ENCODE data around the gene GABRB3. TPM values are rescaled to one million over a fixed set of nuclear protein-coding genes. Genes with fewer than 3 reads are reported as not detected.

Gene GABRB3
- total and polyA plus RNA-seq, 2 donors (not counting 1 experiment from before 2014, with no cell fraction given), result 0.07 TPM; not detected in 1

- Mint-ChIP-seq H3K9me3 (ENCODE audit: insufficient read depth) (peaks cover 2% of the 10 kb centered on the region), H3K27ac (no peak overlapping the region), H3K27me3 (no peaks in the 10 kb centered on the region), H3K4me3 (no peak overlapping the region), H3K4me1 (no peaks in the 10 kb centered on the region)
- H3K9ac ChIP-seq (ENCODE audit: low read length), result no peak overlapping the region
- H3K4me2 ChIP-seq (replicated peaks; ENCODE audit: low read depth, low read length, poor library complexity, severe bottlenecking), result no peak overlapping the region
- H3K4me3 ChIP-seq (ENCODE audit: control extremely low read depth in 1 of 5, extremely low read depth in 1 of 5, insufficient read depth in 1 of 5, low read depth in 2 of 5, low read length in 4 of 5), result no peak overlapping the region
- no peak overlapping the region for H2AFZ ChIP-seq (ENCODE audit: insufficient read depth, low read depth, low read length, poor library complexity, severe bottlenecking)
- peaks cover 0 to 9% (median 0%) of the 10 kb centered on the region in 3 donors for H3K9me3 ChIP-seq (ENCODE audit: control extremely low read depth in 1 of 3, control insufficient read depth in 2 of 3, insufficient read depth in 1 of 3, low read length in 2 of 3)
- ATAC-seq (ENCODE audit: low read depth), result no peak
- H3K36me3 ChIP-seq (replicated peaks in 1 of 2; ENCODE audit: control extremely low read depth in 1 of 2, control insufficient read depth in 1 of 2, extremely low read depth in 1 of 2, insufficient read depth in 2 of 2, low read length in 1 of 2), result no peaks in the 10 kb centered on the region
- ChIA-PET POLR2A (no interaction called here), CTCF (no interaction called here)
- TF ChIP-seq CTCF (IDR thresholded peaks at IDR 0.05) (no peak), EZH2 (IDR thresholded peaks at IDR 0.05; ENCODE audit: borderline replicate concordance, insufficient read depth, low read depth, low read length, poor library complexity, severe bottlenecking) (no peak)
- H3K27ac ChIP-seq (ENCODE audit: low read length in 2 of 2), result no peak overlapping the region
- 74% methylated on average over 14 of the region's 15 CpGs for WGBS (ENCODE audit: insufficient coverage)
- H3K4me1 ChIP-seq (ENCODE audit: control insufficient read depth in 2 of 2, insufficient read depth in 2 of 2, low read length in 2 of 2), result no peaks in the 10 kb centered on the region
- DNase-seq, result no peak
- intact Hi-C loops (cut with micrococcal nuclease), result no loop called here
- no peaks in the 10 kb centered on the region for H4K20me1 ChIP-seq (ENCODE audit: control insufficient read depth, insufficient read depth, low read length, poor library complexity, severe bottlenecking)
- H3K79me2 ChIP-seq (ENCODE audit: control insufficient read depth, insufficient read depth, low read length), result no peaks in the 10 kb centered on the region
- H3K27me3 ChIP-seq (replicated peaks in 1 of 4; ENCODE audit: control extremely low read depth in 1 of 4, control insufficient read depth in 3 of 4, insufficient read depth in 4 of 4, low read length in 3 of 4), result no peaks in the 10 kb centered on the region
Observed at GRCh38 chr15:26807517-26808427, 34.9 kb upstream of the GABRB3 start.

GRCh38 chr15:26806574-26806973 is 33.7 kb upstream of the GABRB3 start:
- Mint-ChIP-seq H3K9me3 (ENCODE audit: insufficient read depth) (no peaks in the 10 kb centered on the region), H3K4me3 (no peak overlapping the region), H3K4me1 (no peaks in the 10 kb centered on the region), H3K27me3 (no peaks in the 10 kb centered on the region), H3K27ac (no peak overlapping the region)
- Histone ChIP-seq H3K36me3 (replicated peaks in 1 of 2; ENCODE audit: control extremely low read depth in 1 of 2, control insufficient read depth in 1 of 2, extremely low read depth in 1 of 2, insufficient read depth in 2 of 2, low read length in 1 of 2) (no peaks in the 10 kb centered on the region), H3K4me2 (replicated peaks; ENCODE audit: low read depth, low read length, poor library complexity, severe bottlenecking) (no peak overlapping the region), H3K9ac (ENCODE audit: low read length) (no peak overlapping the region), H3K27me3 (replicated peaks in 1 of 4; ENCODE audit: control extremely low read depth in 1 of 4, control insufficient read depth in 3 of 4, insufficient read depth in 4 of 4, low read length in 3 of 4) (no peaks in the 10 kb centered on the region), H3K4me3 (ENCODE audit: control extremely low read depth in 1 of 5, extremely low read depth in 1 of 5, insufficient read depth in 1 of 5, low read depth in 2 of 5, low read length in 4 of 5) (no peak overlapping the region), H3K27ac (ENCODE audit: low read length in 2 of 2) (no peak overlapping the region), H3K4me1 (ENCODE audit: control insufficient read depth in 2 of 2, insufficient read depth in 2 of 2, low read length in 2 of 2) (no peaks in the 10 kb centered on the region), H3K9me3 (ENCODE audit: control extremely low read depth in 1 of 3, control insufficient read depth in 2 of 3, insufficient read depth in 1 of 3, low read length in 2 of 3) (peaks cover 0 to 9% (median 0%) of the 10 kb centered on the region in 3 donors), H2AFZ (ENCODE audit: insufficient read depth, low read depth, low read length, poor library complexity, severe bottlenecking) (no peak overlapping the region), H3K79me2 (ENCODE audit: control insufficient read depth, insufficient read depth, low read length) (no peaks in the 10 kb centered on the region), H4K20me1 (ENCODE audit: control insufficient read depth, insufficient read depth, low read length, poor library complexity, severe bottlenecking) (no peaks in the 10 kb centered on the region)
- TF ChIP-seq CTCF (IDR thresholded peaks at IDR 0.05) (no peak), EZH2 (IDR thresholded peaks at IDR 0.05; ENCODE audit: borderline replicate concordance, insufficient read depth, low read depth, low read length, poor library complexity, severe bottlenecking) (no peak)
- ATAC-seq (ENCODE audit: low read depth) (no peak), DNase-seq (no peak)
- 90% methylated on average over 3 of the region's 5 CpGs for WGBS (ENCODE audit: insufficient coverage)
- intact Hi-C loops (cut with micrococcal nuclease), result no loop called here
- POLR2A ChIA-PET, result no interaction called here
- CTCF ChIA-PET, result no interaction called here

Data from B cell (primary cell).